K562 treated with DMSO at 1 percent for 12 hours (cell line): Measurements from ENCODE around the gene RGS6. TPM values are rescaled to one million over a fixed set of nuclear protein-coding genes. Genes with fewer than 3 reads are reported as not detected.

Source experiments
- total RNA-seq: library from RNA; unstranded; fragments of 300-600 nt; gene quantifications from 2 replicates; pipeline ENCODE4 v1.2.3, GENCODE V29; 2022; ENCODE audit not compliant: insufficient read depth

The RGS6 gene
- not detected in 2 replicates for total RNA-seq

GRCh38 chr14:71932229-71932981, at the start of gene RGS6:
TSS of gene RGS6 (plus strand) at chr14:71932429.

